Stimulated activated CD4-positive, alpha-beta T cell treated with anti-CD3 and anti-CD28 coated beads, Interleukin-1b, Interleukin-23, amount 100 ng/mL, for 48 hours (primary cell): Measurements from ENCODE around the gene PI4K2B.
A peak's percentile ranks its signal among the peaks of the same experiment; 100 is the strongest.
"Not testable (repeated sequence)": the region's sequence is repeated elsewhere in the genome, so short reads cannot be mapped to it uniquely, and the experiment has no call there.

Experiments
- DNase-seq: peaks from one replicate; pipeline ENCODE4 v3.0.0-alpha.2; 2020

PI4K2B gene

GRCh38 chr4:25308306-25308705 lies 74.5 kb downstream of the PI4K2B start:
- DNase-seq: no peak

- DNase-seq: no peak
These were observed 74.9 kb downstream of the PI4K2B start for GRCh38 chr4:25308761-25309160.

- DNase-seq: no peak
These were observed 76.4 kb downstream of the PI4K2B start for GRCh38 chr4:25310066-25310802.

- no peak for DNase-seq
These were observed 77.0 kb downstream of the PI4K2B start for GRCh38 chr4:25310803-25311166.

- peak; percentile 86 for DNase-seq
These were observed 78.8 kb downstream of the PI4K2B start, which contains the start of gene ZCCHC4 for GRCh38 chr4:25312496-25313200. Gene ZCCHC4, plus strand, starts transcription at chr4:25312774. Its CDS starts 36 bp downstream, at chr4:25312810.

GRCh38 chr4:25313201-25313895 lies 79.5 kb downstream of the PI4K2B start:
- DNase-seq: no peak

- DNase-seq: no peak
These were observed 86.5 kb downstream of the PI4K2B start for GRCh38 chr4:25320336-25320735.

GRCh38 chr4:25320773-25321172 lies 86.9 kb downstream of the PI4K2B start:
- no peak for DNase-seq

GRCh38 chr4:25321703-25322102 lies 87.9 kb downstream of the PI4K2B start:
- DNase-seq: no peak

- DNase-seq: not testable (repeated sequence)
These were observed 94.6 kb downstream of the PI4K2B start for GRCh38 chr4:25328463-25328862.
